HFFc6 (cell line): ENCODE measurements around the gene CYRIA. TPM values are rescaled to one million over a fixed set of nuclear protein-coding genes. Genes with fewer than 3 reads are reported as not detected.

ENCODE experiments used
- DNase-seq: peaks from one replicate; pipeline ENCODE4 v3.0.0-alpha.2; 2018
- H3K27ac Mint-ChIP-seq: 2 replicates; pipeline ENCODE4 v1.8.0; 2020; ENCODE audit warnings: mild to moderate bottlenecking, mixed read lengths
- H3K27me3 Mint-ChIP-seq: 2 replicates; pipeline ENCODE4 v1.8.0; 2021; ENCODE audit warnings: mild to moderate bottlenecking, moderate library complexity, mixed read lengths; ENCODE audit not compliant: insufficient read depth
- H3K36me3 Mint-ChIP-seq: 2 replicates; pipeline ENCODE4 v1.8.0; 2021; ENCODE audit warnings: low read depth, mixed read lengths
- H3K4me1 Mint-ChIP-seq: 2 replicates; pipeline ENCODE4 v1.8.0; 2020; ENCODE audit warnings: low read depth, mixed read lengths
- H3K4me3 Mint-ChIP-seq: 2 replicates; pipeline ENCODE4 v1.8.0; 2020; ENCODE audit warnings: mild to moderate bottlenecking, moderate library complexity, mixed read lengths
- H3K9me3 Mint-ChIP-seq: 2 replicates; pipeline ENCODE4 v1.8.0; 2020; ENCODE audit warnings: mild to moderate bottlenecking, mixed read lengths
- CTCF ChIP-seq: fragments of 200-600 bp; sonication (generic); IDR thresholded peaks from 2 replicates; pipeline ENCODE4 v1.5.0; 2021; ENCODE audit warnings: antibody characterized with exemption, mild to moderate bottlenecking
- total RNA-seq, 6 experiments: library from RNA; stranded (reverse); fragmentation: NEBNext Ultra II Directional; extraction: Animal tissue kit (Norgen Biotek cat#: 25700); gene quantifications; 2 replicates in 1 of 6; 3 replicates in 5 of 6; pipeline ENCODE4 v1.2.3, GENCODE V29; 2021

The CYRIA gene
- total RNA-seq, 6 experiments from 2014 or later: not detected

GRCh38 chr2:16680781-16681180, 15.1 kb upstream of the CYRIA start:
- Mint-ChIP-seq H3K36me3 (0 out of 2 replicates have a peak, but pooled peaks cover 8% of the 10 kb centered on the region), H3K9me3 (peaks cover 42% of the 10 kb centered on the region), H3K27me3 (no peaks in the 10 kb centered on the region), H3K4me1 (no peaks in the 10 kb centered on the region), H3K4me3 (no peak overlapping the region), H3K27ac (no peak overlapping the region)
- no peak for TF ChIP-seq CTCF
- no peak for DNase-seq

- H3K9me3 Mint-ChIP-seq: peaks cover 40% of the 10 kb centered on the region
- no peak overlapping the region for H3K27ac Mint-ChIP-seq
- TF ChIP-seq CTCF: no peak
- DNase-seq: no peak
- H3K4me1 Mint-ChIP-seq: no peaks in the 10 kb centered on the region
- 0 out of 2 replicates have a peak, but pooled peaks cover 8% of the 10 kb centered on the region for H3K36me3 Mint-ChIP-seq
- no peaks in the 10 kb centered on the region for H3K27me3 Mint-ChIP-seq
- no peak overlapping the region for H3K4me3 Mint-ChIP-seq
Observed at GRCh38 chr2:16680304-16680703, 14.7 kb upstream of the CYRIA start.

DNA sequence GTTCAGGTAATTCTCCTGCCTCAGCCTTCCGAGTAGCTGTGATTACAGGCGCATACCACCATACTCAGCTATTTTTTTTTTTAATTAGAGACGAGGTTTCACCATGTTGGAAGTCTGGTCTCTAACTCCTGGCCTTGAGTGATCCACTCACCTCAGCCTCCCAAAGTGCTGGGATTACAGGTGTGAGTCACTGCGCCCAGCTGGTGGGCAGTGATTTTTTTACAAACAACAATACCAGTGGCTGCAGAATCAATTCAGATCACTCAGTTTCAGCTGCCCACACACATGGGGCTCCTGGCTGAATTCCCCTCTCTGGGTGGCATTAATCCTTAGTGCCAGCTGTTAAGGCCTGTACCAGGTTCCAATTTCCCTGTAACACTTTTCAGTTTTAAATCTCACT, 13.3 kb upstream of the CYRIA start:
- 0 out of 2 replicates have a peak, but pooled peaks cover under 1% of the 10 kb centered on the region for H3K36me3 Mint-ChIP-seq
- H3K4me1 Mint-ChIP-seq: no peaks in the 10 kb centered on the region
- H3K4me3 Mint-ChIP-seq: no peak overlapping the region
- H3K27ac Mint-ChIP-seq: no peak overlapping the region
- H3K9me3 Mint-ChIP-seq: peaks cover 36% of the 10 kb centered on the region
- no peaks in the 10 kb centered on the region for H3K27me3 Mint-ChIP-seq
- DNase-seq: no peak
- no peak for TF ChIP-seq CTCF

GRCh38 chr2:16677875-16678274, 12.2 kb upstream of the CYRIA start:
- no peak overlapping the region for H3K4me3 Mint-ChIP-seq
- TF ChIP-seq CTCF: no peak
- H3K27me3 Mint-ChIP-seq: no peaks in the 10 kb centered on the region

DNA sequence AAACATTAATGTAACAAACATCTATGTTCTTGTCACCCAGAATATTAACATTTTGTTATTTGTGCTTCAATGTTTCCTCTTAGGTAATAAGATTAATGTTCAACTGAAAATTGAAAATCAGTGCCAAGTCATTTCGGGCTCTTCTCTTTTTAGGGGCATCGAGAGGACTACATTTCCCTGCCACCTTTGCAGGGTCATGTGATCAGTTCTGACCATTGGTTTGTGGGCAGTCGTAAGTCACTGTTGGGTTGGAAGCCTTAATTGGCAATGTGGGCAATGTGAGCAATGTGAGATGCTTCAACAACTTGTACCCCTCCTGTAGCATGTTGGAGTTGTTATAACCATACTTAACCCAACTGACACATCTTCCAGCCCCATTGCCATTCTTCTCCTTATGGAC, 10.1 kb upstream of the CYRIA start:
- no peak for DNase-seq
- no peak for TF ChIP-seq CTCF
- no peak overlapping the region for H3K4me3 Mint-ChIP-seq
- peaks cover 24% of the 10 kb centered on the region for H3K9me3 Mint-ChIP-seq
- H3K27me3 Mint-ChIP-seq: no peaks in the 10 kb centered on the region
- no peak overlapping the region for H3K27ac Mint-ChIP-seq
- no peaks in the 10 kb centered on the region for H3K36me3 Mint-ChIP-seq
- no peaks in the 10 kb centered on the region for H3K4me1 Mint-ChIP-seq

More at GRCh38 chr2:16677875-16678274, 12.2 kb upstream of the CYRIA start:
- no peak overlapping the region for H3K27ac Mint-ChIP-seq
- peaks cover 34% of the 10 kb centered on the region for H3K9me3 Mint-ChIP-seq
- no peaks in the 10 kb centered on the region for H3K4me1 Mint-ChIP-seq
- no peak for DNase-seq
- no peaks in the 10 kb centered on the region for H3K36me3 Mint-ChIP-seq

GRCh38 chr2:16674154-16674553, 8.5 kb upstream of the CYRIA start:
- H3K27me3 Mint-ChIP-seq: no peaks in the 10 kb centered on the region
- H3K4me3 Mint-ChIP-seq: no peak overlapping the region
- no peak overlapping the region for H3K27ac Mint-ChIP-seq
- TF ChIP-seq CTCF: no peak
- peaks cover 14% of the 10 kb centered on the region for H3K9me3 Mint-ChIP-seq
- H3K4me1 Mint-ChIP-seq: no peaks in the 10 kb centered on the region
- H3K36me3 Mint-ChIP-seq: no peaks in the 10 kb centered on the region
- no peak for DNase-seq
